Gastroesophageal sphincter (tissue), 3 donors: ENCODE data around the gene NEK8.

Source experiments
- POLR2A ChIP-seq, 2 donors: fragments of 450-650 bp; IDR thresholded peaks; one replicate each; pipeline ENCODE4 v1.6.1; 2017; ENCODE audit warnings: antibody characterized with exemption in 2 of 2, mild to moderate bottlenecking in 2 of 2, moderate library complexity in 1 of 2
- TF ChIP-seq, protein P1 (sequence below), 4 experiments: fragments of 200-600 bp in 2 of 4; fragments of 450-650 bp in 2 of 4; sonication (generic) in 1 of 4; IDR thresholded peaks; one replicate each; pipeline ENCODE4 v1.5.1; 2017 to 2019; ENCODE audit warnings: antibody characterized with exemption in 4 of 4, mild to moderate bottlenecking in 2 of 4, moderate library complexity in 2 of 4

DNA sequence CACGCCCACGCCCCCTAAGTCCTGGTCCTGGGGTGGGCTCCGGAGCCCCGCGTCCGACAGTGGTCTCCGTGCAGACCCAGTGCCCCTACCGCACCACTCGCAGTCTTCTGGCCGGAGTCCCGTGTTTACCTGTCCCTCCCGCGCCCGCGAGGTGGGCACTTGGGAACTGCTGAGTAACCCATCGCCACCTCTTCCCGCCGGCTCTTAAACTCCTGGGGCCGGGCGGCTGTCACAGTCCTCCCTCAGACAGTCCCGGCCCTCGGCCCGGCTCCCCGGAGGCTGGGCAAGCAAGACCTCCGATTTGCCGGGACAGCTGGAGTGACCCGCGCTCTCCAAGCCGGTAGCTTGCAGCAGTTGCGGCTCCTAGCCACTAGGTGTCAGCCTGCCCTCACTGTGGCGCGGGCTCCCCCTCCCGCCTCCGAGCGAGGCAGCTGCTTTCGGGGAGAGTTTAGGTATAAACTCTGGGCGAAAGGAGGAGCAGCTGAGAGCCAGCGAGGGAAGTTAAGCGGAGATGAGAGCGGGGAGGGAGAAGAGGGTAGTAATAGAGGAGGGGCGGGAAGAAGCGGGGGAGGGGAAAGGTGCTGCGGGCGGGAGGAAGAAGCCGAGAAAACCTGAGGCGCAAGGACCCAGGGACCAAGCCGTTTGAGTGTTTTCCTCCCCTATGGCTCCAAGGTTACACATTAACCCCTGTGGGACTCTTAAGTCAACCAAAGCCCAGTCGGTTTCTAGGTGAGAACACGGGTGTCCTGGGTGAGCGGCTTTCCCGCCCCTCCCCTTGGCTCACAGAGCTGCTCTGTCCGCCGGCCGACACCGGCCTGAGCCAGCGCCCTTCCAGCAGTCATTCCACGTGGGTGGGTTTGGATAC is 1.7 kb upstream of the NEK8 start:
- TF ChIP-seq, protein P1, sequence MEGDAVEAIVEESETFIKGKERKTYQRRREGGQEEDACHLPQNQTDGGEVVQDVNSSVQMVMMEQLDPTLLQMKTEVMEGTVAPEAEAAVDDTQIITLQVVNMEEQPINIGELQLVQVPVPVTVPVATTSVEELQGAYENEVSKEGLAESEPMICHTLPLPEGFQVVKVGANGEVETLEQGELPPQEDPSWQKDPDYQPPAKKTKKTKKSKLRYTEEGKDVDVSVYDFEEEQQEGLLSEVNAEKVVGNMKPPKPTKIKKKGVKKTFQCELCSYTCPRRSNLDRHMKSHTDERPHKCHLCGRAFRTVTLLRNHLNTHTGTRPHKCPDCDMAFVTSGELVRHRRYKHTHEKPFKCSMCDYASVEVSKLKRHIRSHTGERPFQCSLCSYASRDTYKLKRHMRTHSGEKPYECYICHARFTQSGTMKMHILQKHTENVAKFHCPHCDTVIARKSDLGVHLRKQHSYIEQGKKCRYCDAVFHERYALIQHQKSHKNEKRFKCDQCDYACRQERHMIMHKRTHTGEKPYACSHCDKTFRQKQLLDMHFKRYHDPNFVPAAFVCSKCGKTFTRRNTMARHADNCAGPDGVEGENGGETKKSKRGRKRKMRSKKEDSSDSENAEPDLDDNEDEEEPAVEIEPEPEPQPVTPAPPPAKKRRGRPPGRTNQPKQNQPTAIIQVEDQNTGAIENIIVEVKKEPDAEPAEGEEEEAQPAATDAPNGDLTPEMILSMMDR (IDR thresholded peaks at IDR 0.05) = peak in 3 of 4 experiments; percentile 99 to 100 (median 99)
- no peak for TF ChIP-seq POLR2A (IDR thresholded peaks at IDR 0.05)
